OCI-M2 (cell line): ENCODE measurements around the gene COQ4.
"Not testable (repeated sequence)": the region's sequence is repeated elsewhere in the genome, so short reads cannot be mapped to it uniquely, and the experiment has no call there.

Source experiments
- DNase-seq: peaks from one replicate; lab custom pipeline; 2025; ENCODE audit not compliant: unreplicated experiment; lab: John Stamatoyannopoulos, UW

The COQ4 gene

DNA sequence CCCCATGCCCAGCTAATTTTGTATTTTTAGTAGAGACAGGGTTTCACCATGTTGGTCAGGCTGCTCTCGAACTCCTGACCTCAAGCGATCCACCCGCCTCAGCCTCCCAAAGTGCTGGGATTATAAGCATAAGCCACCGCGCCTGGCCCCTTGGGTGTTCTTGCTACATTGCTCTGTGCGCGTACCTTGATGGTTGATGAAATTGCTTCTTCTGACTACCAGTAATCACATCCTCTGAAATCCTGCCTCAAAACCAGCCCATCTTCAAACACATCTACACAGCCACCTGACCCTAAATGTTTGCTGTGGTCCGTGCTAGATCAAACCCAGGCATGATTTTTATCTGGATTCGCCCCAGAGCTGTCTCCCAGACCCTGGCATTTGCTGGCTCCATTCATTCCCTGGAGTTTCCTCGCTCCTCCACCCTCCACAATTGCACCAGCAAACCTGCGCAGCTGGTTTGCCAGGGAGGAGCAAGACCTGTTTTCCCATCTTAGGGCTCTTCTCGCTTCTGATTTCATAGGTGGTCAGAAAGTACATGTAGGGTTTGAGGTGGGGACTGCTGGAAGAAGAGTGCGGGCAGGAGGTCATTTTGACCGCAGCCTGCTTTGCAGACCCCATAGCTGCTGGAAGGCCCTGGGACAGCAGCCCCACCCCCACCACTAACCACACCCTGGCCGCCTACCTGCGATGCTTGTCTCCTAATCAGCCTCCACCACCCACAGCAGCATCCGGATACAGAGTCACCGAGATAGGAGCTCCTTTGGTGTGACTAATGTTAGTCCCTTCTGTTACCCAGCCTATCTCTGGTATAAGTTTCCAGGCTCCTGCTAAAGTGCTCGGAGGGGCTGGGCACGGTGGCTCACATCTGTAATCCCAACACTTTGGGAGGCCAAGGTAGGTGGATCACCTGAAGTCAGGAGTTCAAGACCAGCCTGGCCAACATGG lies 23.8 kb upstream of the COQ4 start:
- no peak for DNase-seq

DNA sequence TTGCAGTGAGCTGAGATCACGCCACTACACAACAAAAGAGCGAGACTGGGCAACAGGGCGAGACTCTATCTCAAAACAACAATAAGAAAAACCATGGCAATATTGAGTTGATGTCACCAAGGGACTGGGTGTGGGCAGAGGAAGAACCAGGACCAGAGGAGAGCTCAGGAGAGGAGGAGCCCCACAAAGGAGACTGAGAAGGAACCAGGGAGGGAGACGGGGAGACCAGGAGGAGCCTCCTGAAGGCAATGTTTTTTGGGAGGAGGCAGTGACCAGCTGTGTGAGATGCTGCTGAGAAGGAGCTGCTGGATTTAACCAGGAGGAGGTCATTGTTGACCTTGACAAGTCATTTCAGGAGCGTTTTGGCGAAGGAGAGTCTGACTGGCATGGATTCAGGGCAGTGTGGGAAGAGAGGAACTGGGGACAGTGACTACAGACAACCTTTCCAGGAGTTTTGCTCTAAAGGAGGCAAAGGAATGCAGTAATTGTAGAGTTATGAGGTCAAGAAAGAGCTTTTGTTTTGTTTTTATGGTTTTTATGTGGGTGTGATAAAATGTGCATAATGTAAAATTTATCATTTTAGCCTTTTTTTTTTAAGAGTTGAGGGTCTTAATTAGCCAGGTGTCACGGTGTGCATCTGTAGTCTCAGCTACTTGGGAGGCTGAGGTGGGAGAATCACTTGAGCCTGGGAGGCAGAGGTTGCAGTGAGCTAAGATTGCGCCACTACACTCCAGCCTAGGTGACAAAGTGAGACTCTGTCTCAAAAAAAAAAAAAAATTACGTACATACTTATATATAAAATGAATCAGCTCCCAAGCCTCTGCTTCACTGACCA lies 18.3 kb upstream of the COQ4 start:
- DNase-seq, result no peak

DNA sequence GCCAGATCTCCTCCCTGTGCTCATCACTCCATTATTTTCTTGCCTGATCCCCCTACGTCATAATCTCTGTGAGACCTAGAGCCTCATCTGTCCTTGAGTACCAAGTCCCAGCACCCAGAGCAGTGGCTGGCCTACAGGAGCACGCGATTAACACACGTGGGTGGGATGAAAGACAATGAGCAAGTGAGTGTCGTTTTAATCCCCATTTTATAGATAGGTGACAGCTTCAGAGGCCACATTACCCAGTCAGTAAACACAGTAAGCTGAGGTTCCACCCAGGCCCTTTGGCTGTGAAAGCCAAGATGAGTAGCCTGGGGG lies 17.7 kb upstream of the COQ4 start:
- DNase-seq, result no peak

DNA sequence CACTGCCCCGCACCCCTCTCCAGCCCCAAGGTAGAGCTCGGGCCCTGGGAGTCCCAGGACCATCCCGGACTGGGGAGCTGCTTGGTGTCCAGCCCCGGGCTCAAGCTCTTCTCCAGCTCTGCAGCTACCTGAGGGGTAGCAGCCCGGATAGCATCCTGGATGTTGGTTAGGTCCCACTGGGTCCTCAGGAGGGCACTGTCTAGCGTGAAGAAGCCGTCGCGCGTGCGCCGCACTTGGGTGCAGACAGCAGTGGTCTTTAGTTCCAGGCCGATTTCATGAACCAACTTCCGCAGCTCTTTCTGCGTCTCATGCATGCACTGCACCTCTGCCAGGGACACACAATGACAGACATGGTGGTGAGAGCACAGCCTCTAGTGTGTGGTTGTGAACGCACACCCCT lies 13.1 kb upstream of the COQ4 start:
- no peak for DNase-seq

DNA sequence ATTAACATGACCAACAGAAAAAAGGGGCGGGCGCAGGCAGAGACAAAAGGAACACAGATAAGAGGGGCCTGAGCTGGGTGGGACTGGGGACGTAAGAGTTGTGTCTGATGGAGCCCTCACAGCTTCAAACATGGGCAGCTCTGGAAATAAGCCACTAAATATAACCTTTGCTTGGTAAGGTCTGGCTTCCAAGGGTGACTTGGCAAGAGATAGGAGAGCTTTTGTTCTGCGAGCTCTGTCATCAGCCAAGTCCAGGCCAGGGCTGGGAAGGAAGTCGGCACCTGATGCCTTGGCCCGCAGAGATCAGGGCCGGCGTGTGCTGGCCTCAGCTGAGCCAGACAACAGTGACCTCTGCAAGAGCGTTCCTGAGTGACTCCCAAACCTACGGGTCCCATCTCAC lies 12.2 kb upstream of the COQ4 start:
- no peak for DNase-seq

DNA sequence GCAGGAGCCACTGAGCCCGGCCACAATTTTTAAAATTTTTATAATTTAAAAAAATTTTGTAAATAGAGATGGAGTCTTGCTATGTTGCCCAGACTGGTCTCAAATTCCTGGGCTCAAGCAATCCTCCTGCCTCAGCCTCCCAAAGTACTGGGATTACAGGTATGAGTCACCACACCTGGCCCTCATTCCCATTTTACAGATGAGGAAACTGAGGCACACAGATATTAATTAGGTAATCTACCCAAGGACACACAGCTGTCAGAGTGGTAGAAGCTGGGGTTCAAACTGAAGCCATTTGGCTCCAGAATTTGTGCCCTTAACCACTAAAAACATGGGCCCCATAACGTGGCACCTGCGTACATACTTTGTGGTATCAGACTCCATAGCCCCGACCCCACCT lies 7.9 kb upstream of the COQ4 start:
- DNase-seq, result no peak

DNA sequence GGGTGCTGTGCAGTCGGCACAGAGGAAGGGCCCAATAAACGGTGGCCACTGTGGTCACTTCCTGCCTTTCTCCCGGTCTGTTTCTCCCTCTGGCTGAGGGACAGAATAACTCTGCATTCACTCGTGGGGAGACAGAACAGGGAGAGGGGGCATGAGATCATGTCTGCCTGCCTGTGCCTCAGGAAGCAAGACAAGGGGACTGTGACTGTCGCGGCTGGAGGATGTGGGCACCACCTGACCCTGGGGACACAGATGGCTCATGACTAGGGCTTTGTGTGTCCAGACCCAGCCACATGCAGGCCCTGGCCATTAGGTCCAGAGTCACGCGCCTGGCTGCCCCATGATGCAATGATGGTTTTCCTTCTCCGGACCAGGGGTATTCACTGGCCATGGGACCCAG lies 6.2 kb upstream of the COQ4 start:
- no peak for DNase-seq

DNA sequence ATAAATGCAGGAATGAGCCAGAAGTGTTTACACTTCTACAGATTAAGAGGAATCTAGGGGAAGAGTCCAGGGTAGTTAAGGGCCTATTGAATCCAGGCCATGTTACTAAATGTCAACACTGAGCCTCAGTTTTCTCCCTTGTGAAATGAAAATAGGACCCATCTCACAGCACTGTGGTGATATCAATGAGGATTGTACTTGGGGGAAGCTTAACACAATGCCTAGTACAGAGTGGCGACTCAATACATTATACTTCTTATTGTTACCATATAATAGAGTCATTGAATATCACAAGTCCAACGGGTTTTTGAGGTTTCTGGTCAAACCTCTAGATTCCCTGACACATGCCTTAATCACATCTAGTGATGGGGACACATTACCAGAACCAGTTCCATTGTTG lies 5.0 kb upstream of the COQ4 start:
- DNase-seq, result no peak

DNA sequence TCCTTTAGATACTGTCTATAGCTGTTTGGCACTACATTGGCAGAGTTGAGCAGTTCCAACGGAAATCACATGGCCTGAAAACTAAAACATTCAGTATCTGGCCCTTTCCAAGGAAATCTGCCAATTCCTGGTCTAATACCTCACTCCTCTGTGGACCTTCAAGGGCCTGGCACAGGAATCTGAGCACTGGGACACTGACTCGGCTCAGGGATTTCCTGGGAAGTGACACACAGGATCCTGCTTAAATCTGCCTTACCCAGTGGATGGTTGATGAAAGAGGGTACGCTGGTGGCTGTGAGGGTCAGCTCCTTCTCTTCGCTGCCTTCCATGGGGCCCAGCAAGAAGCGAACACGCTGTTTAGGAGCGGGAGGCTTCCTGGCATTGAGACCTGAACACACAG lies 1.3 kb upstream of the COQ4 start:
- no peak for DNase-seq

DNA sequence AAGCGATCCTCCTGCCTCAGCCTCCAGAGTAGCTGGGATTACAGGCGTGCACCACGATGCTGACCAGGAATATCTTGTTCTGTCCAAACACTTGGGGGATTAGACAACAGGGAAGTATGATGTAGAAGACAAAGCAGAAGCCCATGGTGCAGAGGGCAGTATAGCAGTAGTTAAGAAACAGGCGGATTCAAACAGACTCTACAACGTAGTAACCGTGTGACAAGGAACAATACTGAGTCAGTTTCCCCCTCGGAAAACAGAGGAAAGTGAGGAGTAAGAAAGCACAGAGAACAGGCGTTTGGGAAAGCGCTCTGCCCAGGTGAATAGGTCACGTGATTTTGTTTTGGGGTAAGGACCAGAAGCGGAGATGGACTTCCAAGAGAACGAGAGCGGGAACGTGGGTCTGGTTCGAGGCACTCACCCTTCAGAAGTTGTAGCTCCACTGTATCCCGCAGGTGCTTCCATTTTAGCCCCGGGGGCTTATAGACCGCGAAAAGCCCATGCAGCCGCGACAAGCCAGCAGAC lies 698 bp upstream of the COQ4 start:
- no peak for DNase-seq

DNA sequence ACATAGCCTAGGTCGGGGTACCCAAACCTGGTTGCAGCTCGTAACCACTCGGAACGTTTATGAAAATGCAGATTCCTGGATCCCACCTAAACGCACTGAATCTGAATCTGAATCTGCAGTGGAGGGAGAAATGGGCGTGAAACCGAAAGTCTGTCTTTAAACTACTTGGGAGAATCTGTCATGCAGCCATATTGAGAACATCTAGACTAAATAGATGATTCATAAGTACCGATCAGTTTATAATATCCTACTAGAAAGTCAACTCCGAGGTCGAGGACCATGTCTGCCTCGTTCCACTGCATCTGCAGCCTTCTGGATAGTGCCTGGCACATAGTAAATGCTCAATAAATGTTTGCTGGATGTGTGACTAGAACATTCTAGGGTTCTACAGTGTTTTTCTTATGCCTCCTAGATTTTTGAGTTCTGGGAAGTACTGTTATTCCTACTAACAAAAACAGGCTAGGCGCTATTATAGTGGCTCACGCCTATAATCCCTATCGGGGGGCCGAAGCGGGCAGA lies 632 bp downstream of the COQ4 start:
- no peak for DNase-seq

DNA sequence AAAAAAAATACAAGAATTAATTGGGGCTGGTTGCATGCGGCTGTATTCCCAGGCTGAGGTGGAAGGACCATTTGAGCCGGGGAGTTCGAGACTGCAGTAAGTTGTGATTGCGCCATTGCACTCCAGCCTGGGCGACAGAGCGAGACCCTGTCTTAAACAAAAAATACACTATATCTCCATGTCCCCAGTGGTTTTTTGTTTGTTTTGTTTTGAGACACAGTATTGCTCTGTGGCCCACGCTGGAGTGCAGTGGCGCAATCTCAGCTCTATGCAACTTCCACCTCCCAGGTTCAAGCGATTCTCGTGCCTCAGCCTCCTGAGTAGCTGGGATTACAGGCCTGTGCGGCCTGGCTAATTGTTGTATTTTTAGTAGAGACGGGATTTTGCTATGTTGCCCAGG lies 1.2 kb downstream of the COQ4 start:
- DNase-seq, result no peak

DNA sequence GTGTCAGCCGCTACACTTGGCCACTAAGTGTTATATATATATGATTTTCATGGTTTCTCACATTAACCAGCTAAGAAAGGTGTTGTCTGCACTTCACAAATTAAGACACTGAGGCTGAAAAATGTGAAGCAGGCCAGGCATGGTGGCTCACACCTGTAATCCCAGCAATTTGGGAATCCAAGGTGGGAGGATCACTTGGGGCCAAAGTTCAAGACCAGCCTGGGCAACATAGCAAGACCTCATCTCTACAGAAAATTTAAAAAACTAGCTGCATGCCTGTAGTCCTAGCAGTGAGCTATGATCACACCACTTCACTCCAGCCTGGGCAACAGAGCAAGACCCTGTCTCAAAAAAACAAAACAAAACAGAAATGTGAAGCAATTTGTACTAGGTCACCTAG lies 1.8 kb downstream of the COQ4 start:
- DNase-seq, result no peak

DNA sequence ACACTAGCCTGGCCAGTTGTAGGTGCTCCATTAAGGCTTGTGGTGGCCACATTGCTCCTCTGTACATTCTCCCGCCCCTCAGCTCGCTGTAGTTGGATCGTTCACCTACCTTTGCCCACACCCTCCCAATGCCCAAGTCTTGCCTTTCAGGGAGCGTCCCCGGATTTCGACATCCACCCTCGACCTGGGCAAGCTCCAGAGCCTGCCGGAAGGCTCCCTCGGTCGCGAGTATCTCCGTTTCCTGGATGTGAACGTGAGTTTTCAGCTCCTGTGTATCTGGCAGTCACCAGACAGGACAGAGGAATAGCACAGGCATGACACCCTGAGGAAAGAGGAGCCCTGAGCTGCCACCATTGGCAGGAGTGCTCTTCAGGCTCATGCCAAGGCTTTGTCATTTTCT lies 3.0 kb downstream of the COQ4 start:
- no peak for DNase-seq

DNA sequence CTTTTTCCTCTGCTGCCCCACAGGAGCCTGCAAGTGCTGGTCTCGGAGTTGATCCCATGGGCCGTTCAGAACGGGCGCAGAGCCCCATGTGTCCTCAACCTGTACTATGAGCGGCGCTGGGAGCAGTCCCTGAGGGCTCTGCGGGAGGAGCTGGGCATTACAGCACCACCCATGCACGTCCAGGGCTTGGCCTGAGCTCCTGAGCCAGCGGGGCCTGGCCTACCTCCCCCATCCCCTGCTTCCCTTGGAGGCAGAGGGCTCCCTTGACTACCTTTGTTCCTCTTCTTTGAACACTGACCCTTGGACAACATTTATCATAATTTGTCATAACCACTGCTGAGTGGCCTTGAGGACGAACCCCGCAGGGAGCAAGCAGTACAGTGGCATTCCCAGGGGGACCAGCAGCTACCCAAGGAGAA lies 10.8 kb downstream of the COQ4 start:
- DNase-seq, result no peak

DNA sequence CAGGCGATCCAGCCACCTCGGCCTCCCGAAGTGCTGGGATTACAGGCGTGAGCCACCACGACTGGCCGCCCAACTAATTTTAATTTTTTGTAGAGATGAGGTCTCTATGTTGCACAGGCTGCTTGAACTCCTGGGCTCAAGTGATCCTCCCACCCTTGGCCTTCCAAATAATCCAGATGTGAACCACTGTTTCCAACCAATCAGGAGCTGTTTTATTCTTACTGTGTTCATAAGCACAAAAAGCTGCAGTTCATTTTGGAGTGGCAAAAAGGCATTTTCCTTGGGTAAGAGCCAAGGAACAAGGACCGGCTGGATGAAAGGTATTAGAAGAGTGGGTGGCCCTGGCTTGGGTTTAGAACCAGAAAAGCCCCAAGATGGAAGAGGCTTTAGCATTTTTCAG lies 12.5 kb downstream of the COQ4 start:
- DNase-seq, result no peak

DNA sequence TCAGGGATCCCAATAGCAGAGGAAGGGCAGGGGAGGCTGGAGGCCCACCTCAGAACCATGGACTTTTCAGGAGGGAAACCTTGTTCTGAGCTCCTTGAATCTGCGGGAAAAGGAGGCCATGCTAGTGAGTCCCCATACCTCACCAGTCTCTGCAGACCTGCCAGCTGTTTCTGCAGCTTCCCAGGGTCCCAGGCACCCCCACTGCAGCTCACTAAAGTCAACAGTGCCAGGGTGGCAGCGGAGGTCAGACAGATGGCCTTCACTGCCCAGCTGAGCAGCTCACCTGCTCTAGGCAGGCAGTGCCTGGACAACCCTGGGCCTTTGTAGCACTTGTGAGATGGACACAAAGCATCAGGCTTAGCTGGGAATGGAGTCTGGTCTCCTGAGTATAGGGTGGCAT lies 13.3 kb downstream of the COQ4 start:
- no peak for DNase-seq

DNA sequence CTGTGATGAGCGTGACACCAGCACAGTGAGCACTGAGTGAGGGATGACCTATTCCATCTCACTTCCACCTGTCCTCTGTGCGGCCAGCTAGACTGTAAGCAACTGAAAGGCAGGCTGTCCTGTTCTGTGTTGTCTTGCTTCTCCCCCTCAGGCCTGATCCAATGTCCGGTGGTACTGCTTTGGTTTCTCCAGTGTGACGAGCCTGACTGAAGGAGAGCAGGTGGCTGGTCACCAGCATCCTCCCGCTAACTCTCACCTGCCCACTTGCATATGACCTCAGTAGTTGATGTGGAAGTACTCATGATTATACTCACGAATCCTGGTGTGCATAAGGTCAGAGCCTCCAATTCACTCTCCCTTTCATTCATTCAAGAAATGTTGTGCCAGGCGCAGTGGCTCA lies 15.3 kb downstream of the COQ4 start:
- DNase-seq, result no peak

DNA sequence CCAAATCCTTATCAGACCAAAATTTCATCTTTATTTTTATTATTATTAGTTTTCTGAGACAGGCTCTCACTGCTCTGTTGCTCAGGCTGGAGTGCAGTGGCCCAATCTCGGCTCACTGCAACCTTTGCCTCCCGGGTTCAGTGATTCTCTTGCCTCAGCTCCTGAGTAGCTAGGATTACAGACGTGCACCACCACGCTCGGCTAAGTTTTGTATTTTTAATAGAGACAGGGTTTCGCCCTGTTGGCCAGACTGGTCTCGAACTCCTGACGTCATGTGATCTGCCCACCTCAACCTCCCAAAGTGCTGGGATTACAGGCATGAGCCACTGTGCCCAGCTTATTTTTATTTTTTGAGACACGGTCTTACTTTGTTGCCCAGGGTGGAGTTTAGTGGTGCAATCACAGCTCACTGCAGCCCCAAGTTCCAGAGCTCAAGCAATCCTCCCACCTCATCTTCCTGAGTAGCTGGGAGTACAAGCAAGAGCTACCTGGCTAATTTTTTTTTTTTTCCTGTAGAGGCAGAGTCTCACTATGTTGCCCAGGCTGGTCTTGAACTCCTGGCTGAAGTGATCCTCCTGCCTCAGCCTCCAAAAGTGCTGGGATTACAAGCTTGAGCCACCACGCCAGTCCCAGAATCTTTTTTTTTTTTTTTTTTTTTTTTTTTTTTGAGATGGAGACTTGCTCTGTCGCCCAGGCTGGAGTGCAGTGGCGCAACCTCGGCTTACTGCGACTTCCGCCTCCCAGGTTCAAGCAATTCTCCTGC lies 16.4 kb downstream of the COQ4 start:
- DNase-seq, result not testable (repeated sequence)

DNA sequence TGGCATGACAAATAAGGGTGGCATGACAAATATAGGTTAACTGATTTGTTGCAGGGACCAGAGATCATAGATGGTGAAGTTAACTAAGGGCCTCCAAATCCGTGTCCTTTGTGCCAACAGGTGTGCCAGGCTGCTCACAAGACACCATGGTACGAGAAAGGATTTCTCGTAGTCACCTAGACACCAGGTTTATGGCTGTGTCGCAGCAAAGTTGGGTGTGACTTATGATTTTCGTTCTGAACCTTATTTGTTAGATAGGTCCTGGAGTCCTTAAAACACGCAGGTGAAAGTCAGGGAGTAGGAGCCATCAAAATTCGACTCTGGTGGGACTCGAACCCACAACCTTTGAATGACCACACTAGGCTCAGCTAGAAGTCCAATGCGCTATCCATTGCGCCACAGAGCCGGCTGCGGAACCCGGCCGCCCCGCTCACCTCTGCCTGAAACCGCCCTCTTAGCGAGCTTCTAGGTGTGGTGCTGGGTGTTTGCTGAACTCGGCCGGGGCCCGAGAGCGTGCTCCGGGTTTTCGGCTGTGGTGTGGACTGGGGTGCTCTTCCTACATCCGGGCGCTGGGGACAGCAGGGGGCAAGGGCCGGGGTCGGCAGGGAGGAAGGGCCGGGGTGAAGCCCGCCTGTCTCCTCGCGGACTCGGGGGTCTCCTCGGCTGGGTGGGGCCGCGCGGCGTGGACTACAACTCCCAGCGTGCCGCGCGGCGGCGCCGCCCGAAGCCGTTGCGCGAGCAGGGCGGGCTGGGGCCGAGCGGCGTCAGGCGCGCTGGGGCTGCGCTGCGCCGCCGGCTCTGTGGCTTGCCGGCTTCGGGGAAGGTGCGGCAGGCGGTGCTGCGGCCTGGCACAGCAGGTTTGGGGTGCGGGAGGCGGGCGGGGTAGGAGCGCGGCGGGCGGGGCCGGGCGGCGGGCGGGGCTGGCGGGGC lies 17.4 kb downstream of the COQ4 start, which contains the start of gene SLC27A4:
TSS of gene SLC27A4 (plus strand) at position 767 of the 930 bp plus-strand sequence. CDS start 2,606 bp downstream, outside the sequence.
- DNase-seq, result no peak
